ENCODE results near the gene AGT.
"Not testable (repeated sequence)": the region's sequence is repeated elsewhere in the genome, so short reads cannot be mapped to it uniquely, and the experiment has no call there.

AGT gene

GRCh38 chr1:230701434-230701833 is 12.5 kb downstream of the AGT start:
- H3K4me3 ChIP-seq (ENCODE audit: low read length): no peak overlapping the region
- no peak for DNase-seq (ENCODE audit: low read depth)
- TF ChIP-seq, protein P1, sequence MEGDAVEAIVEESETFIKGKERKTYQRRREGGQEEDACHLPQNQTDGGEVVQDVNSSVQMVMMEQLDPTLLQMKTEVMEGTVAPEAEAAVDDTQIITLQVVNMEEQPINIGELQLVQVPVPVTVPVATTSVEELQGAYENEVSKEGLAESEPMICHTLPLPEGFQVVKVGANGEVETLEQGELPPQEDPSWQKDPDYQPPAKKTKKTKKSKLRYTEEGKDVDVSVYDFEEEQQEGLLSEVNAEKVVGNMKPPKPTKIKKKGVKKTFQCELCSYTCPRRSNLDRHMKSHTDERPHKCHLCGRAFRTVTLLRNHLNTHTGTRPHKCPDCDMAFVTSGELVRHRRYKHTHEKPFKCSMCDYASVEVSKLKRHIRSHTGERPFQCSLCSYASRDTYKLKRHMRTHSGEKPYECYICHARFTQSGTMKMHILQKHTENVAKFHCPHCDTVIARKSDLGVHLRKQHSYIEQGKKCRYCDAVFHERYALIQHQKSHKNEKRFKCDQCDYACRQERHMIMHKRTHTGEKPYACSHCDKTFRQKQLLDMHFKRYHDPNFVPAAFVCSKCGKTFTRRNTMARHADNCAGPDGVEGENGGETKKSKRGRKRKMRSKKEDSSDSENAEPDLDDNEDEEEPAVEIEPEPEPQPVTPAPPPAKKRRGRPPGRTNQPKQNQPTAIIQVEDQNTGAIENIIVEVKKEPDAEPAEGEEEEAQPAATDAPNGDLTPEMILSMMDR (conservative IDR thresholded peaks at IDR 0.05; ENCODE audit: low read depth, low read length): no peak

GRCh38 chr1:230700132-230700531 is 13.8 kb downstream of the AGT start:
- DNase-seq (ENCODE audit: low read depth): no peak
- TF ChIP-seq, protein P1 (conservative IDR thresholded peaks at IDR 0.05; ENCODE audit: low read depth, low read length): no peak
- H3K4me3 ChIP-seq (ENCODE audit: low read length): no peak overlapping the region

GRCh38 chr1:230699716-230700115 is 14.2 kb downstream of the AGT start:
- TF ChIP-seq, protein P1 (conservative IDR thresholded peaks at IDR 0.05; ENCODE audit: low read depth, low read length): no peak

DNA sequence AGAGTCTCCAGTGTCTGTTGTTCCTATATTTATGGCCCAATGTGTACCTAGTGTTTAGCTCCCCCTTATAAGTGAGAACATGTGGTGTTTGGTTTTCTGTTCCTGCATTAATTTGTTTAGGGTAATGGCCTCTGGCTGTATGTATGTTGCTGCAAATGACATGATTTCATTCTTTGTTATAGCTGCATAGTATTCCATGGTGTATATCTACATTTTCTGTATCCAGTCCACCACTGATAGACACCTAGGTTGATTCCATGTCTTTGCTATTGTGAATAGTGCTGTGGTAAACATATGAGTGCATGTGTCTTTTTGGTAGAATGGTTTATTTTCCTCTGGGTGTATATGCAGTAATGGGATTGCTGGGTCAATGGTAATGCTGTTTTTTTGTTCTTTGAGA is 15.0 kb downstream of the AGT start:
- DNase-seq (ENCODE audit: low read depth): not testable (repeated sequence)

More at GRCh38 chr1:230699716-230700115, 14.2 kb downstream of the AGT start:
- DNase-seq (ENCODE audit: low read depth): no peak
- H3K4me3 ChIP-seq (ENCODE audit: low read length): no peak overlapping the region

DNA sequence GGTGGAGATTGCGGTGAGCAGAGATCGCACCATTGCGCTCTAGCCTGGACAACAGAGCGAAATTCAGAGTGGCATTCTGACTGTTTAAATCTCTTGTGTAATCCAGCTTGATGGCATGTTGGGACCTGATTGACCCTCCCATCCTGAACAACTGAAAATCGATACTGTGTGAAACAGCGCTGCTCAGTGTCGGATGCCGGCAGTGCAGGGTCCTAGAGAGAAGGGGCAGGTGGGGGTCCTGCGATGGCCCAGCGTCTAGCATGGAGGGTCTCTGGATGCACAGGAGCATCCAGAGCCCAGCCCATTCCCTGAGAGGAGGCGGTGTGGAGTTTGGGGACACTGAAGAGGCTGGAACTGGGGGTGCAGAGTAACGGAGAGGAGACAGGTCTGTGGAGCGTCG is 15.8 kb downstream of the AGT start:
- DNase-seq (ENCODE audit: low read depth): no peak
- no peak overlapping the region for H3K4me3 ChIP-seq (ENCODE audit: low read length)
- TF ChIP-seq, protein P1 (conservative IDR thresholded peaks at IDR 0.05; ENCODE audit: low read depth, low read length): no peak

More for the DNA sequence above, 15.0 kb downstream of the AGT start:
- not testable (repeated sequence) for H3K4me3 ChIP-seq (ENCODE audit: low read length)

GRCh38 chr1:230696722-230697437 is 17.0 kb downstream of the AGT start:
- no peak overlapping the region for H3K4me3 ChIP-seq (ENCODE audit: low read length)
- no peak for DNase-seq (ENCODE audit: low read depth)
- TF ChIP-seq, protein P1 (conservative IDR thresholded peaks at IDR 0.05; ENCODE audit: low read depth, low read length): no peak

GRCh38 chr1:230696218-230696617 is 17.7 kb downstream of the AGT start:
- no peak for DNase-seq (ENCODE audit: low read depth)
- TF ChIP-seq, protein P1 (conservative IDR thresholded peaks at IDR 0.05; ENCODE audit: low read depth, low read length): no peak
- no peak overlapping the region for H3K4me3 ChIP-seq (ENCODE audit: low read length)

All from retinal pigment epithelial cell (primary cell).